Muscle of leg (tissue), 11 donors: ENCODE results near the gene FIGLA. TPM values are rescaled to one million over a fixed set of nuclear protein-coding genes. Genes with fewer than 3 reads are reported as not detected.
A peak's percentile ranks its signal among the peaks of the same experiment; 100 is the strongest.

Experiments
- DNase-seq: peaks from one replicate; pipeline ENCODE4 v3.0.0; 2013
- H3K27ac ChIP-seq: one replicate; pipeline ENCODE4 v1.5.1; 2013; ENCODE audit warnings: mild to moderate bottlenecking, low read length, control low read depth
- H3K27me3 ChIP-seq: one replicate; pipeline ENCODE4 v1.6.1; 2013; ENCODE audit warnings: low read length; ENCODE audit not compliant: control insufficient read depth, insufficient read depth
- H3K36me3 ChIP-seq: one replicate; pipeline ENCODE4 v1.6.1; 2013; ENCODE audit warnings: low read length; ENCODE audit not compliant: control insufficient read depth, insufficient read depth
- H3K4me1 ChIP-seq: one replicate; pipeline ENCODE4 v1.6.1; 2013; ENCODE audit warnings: low read length; ENCODE audit not compliant: control insufficient read depth, insufficient read depth
- H3K4me3 ChIP-seq: one replicate; pipeline ENCODE4 v1.5.1; 2013; ENCODE audit warnings: low read length, control low read depth
- H3K9me3 ChIP-seq: replicated peaks from 2 replicates; pipeline ENCODE4 v1.6.1; 2013; ENCODE audit warnings: low read depth, low read length; ENCODE audit not compliant: control insufficient read depth
- WGBS: methylation state at CpG from one replicate; pipeline ENCODE4 v1.1.5; 2013; ENCODE audit warnings: missing lambda C conversion rate; ENCODE audit not compliant: insufficient coverage; 5-methylcytosine and 5-hydroxymethylcytosine counted together
- polyA plus RNA-seq, 8 donors: library from polyadenylated mRNA; unstranded; fragments of 120-200 nt; gene quantifications; one replicate each; pipeline versions ENCODE4 v1.2.1 to v1.2.3, GENCODE V29; 2013; ENCODE audit warnings: inconsistent platforms in 1 of 8, low replicate concordance in 1 of 8; ENCODE audit not compliant: insufficient read length in 8 of 8, insufficient read depth in 1 of 8
- total RNA-seq: library from RNA; stranded (reverse); fragments of 120-200 nt; gene quantifications from one replicate; pipeline ENCODE4 v1.2.4, GENCODE V29; 2013

The FIGLA gene
- total and polyA plus RNA-seq, 9 donors: not detected

DNA sequence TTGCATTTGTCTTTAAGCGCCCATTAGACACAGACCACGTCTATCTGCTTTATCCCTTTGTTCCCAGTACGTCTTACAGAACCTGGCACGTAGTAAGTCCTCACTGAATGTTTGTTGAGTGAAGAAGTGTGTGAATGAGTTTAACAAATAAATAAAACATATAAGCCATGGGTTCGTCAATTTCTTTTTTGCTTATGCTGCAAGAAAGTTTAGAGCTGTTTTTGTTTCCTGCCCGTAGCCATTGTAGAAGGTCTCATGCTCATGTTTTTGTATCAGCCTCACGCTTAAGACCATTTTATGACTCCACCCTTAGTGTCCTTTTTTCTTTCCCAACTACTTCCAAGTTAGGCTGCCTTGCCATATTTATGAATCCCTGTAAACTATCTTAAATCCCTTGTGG, 24.9 kb downstream of the FIGLA start:
- peaks cover 12% of the 10 kb centered on the region for H3K4me1 ChIP-seq
- no peaks in the 10 kb centered on the region for H3K9me3 ChIP-seq
- H3K4me3 ChIP-seq: no peak overlapping the region
- H3K36me3 ChIP-seq: no peaks in the 10 kb centered on the region
- no peak overlapping the region for H3K27ac ChIP-seq
- DNase-seq: no peak
- no CpG with 5 or more reads among the region's 7 CpGs for WGBS
- peaks cover 44% of the 10 kb centered on the region for H3K27me3 ChIP-seq

DNA sequence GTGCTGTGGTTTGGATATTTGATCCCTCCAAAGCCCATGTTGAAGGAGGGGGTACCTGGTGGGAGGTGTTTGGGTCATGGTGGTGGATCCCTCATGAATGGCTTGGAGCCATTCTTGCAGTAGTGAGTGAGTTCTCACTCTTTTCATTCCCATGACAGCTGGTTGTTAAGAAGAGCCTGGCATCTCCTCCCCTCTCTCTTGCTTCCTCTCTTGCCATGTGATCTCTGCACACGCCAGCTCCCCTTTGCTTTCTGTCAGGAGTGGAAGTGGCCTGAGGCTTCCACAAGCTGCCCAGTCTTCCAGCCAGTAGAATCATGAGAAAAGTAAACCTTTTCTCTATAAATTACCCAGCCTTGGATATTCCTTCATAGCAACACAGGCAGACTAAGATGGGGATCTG, 31.0 kb downstream of the FIGLA start:
- H3K27ac ChIP-seq: no peak overlapping the region
- 57% methylated on average over 1 of the region's 1 CpG for WGBS
- H3K4me3 ChIP-seq: no peak overlapping the region
- H3K4me1 ChIP-seq: no peaks in the 10 kb centered on the region
- H3K36me3 ChIP-seq: no peaks in the 10 kb centered on the region
- DNase-seq: no peak
- no peaks in the 10 kb centered on the region for H3K9me3 ChIP-seq
- H3K27me3 ChIP-seq: peaks cover 8% of the 10 kb centered on the region

DNA sequence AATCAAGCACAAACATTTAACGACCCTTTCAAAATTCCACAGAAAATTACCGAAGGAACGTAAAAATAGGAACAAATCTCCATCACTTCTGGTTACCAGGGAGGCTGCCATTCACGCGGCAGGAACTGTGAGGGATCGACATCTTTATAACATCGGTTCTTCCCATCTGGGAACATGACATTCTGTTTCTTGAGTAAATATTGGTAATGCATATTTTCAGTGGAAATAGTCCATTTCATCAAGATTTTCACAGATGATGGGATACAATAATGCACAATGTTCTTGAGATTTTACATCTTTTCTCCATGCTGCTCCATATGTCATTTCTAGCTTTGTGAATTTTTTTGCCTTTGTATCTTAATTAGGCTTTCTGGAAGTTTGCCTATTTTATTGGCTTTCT, 32.5 kb downstream of the FIGLA start:
- no peaks in the 10 kb centered on the region for H3K4me1 ChIP-seq
- no peak for DNase-seq
- H3K9me3 ChIP-seq: no peaks in the 10 kb centered on the region
- H3K27ac ChIP-seq: no peak overlapping the region
- 80% methylated on average over 1 of the region's 7 CpGs for WGBS
- H3K27me3 ChIP-seq: peaks cover 9% of the 10 kb centered on the region
- no peak overlapping the region for H3K4me3 ChIP-seq
- H3K36me3 ChIP-seq: no peaks in the 10 kb centered on the region

DNA sequence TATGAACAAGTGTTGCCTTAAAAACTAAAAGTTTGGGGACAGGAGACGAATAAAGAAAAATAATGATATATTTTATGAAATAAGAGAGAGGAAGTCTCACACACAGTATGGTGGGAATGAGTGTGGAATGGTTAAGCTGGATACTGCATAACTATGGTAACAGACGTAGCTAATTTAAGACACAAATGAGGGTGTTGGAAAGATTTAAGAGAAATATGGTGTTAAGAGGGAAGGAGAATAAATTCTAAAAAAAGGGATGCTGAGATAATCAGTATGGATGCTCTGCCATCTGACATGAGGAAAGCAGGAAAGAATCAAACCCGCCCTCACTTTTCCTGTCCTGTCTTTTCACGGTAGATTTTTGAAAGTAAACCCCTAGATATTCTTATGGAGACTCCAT, 33.1 kb downstream of the FIGLA start:
- 83% methylated on average over 2 of the region's 4 CpGs for WGBS
- H3K27ac ChIP-seq: no peak overlapping the region
- no peaks in the 10 kb centered on the region for H3K4me1 ChIP-seq
- DNase-seq: no peak
- peaks cover 9% of the 10 kb centered on the region for H3K27me3 ChIP-seq
- no peaks in the 10 kb centered on the region for H3K9me3 ChIP-seq
- H3K4me3 ChIP-seq: no peak overlapping the region
- H3K36me3 ChIP-seq: no peaks in the 10 kb centered on the region

DNA sequence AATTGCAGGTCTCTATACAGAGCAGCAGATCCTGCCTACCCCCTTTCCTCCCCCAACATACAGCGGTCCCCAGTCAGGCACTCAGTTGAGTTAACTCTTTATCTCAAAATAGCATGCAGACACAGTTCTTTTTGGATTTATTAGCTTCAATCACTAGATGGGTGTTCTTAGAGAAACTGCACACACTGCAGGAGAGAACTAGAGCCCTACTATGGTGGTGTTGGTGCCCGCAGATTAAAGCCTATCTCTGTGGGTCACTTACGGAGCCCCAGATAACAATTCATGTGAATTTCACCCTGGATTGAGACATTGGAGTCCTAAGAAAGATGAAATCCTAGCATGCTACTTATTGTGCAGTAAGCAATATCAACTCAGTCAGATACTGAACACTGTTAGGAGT, 34.3 kb downstream of the FIGLA start:
- Histone ChIP-seq H3K4me3 (no peak overlapping the region), H3K4me1 (no peaks in the 10 kb centered on the region), H3K27ac (no peak overlapping the region), H3K36me3 (no peaks in the 10 kb centered on the region), H3K27me3 (peaks cover 9% of the 10 kb centered on the region), H3K9me3 (no peaks in the 10 kb centered on the region)
- 60% methylated on average over 2 of the region's 3 CpGs for WGBS
- no peak for DNase-seq

DNA sequence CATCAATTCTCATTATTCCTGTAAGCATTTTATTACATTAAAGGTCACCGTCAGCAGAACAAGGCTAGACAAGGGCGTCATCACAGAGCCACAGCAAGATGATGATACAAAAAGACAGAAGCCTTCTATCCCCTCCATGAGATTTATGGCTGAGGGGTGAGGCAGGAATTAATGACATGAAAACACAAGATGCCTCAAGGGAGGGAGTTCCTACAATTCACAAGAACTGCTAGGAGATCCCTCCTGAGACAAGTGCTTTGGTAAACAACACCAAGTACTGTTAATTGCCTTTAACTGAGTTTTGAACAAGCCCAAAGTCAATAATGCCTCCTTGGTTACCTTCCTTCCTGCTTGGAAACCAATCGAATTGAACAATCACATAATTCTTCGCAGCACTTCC, 36.5 kb downstream of the FIGLA start:
- 68% methylated on average over 2 of the region's 4 CpGs for WGBS
- DNase-seq: no peak
- Histone ChIP-seq H3K27me3 (peaks cover 11% of the 10 kb centered on the region), H3K27ac (no peak overlapping the region), H3K4me1 (no peaks in the 10 kb centered on the region), H3K9me3 (no peaks in the 10 kb centered on the region), H3K36me3 (no peaks in the 10 kb centered on the region), H3K4me3 (no peak overlapping the region)

DNA sequence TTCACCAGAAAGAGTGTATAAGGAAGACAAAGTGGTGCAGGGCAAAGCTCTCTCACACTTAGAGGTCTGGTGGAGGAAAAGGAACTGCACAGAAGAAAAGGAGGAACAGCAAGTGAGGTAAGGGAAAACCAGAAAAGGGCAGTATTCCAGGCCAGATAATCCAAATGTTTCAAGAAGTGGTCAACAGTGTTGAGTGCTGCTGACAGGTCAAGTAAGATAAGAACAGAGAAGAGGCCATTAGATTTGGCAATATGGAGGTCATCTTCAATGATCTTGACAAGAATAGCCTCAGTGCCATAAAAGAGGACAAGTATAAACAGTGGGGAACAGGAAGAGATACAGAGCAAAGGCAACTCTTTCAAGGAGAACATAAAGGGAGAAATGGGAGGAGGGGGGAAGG, 37.4 kb downstream of the FIGLA start:
- Histone ChIP-seq H3K4me1 (no peaks in the 10 kb centered on the region), H3K27me3 (peaks cover 11% of the 10 kb centered on the region), H3K27ac (no peak overlapping the region), H3K9me3 (no peaks in the 10 kb centered on the region), H3K4me3 (no peak overlapping the region), H3K36me3 (no peaks in the 10 kb centered on the region)
- no peak for DNase-seq

DNA sequence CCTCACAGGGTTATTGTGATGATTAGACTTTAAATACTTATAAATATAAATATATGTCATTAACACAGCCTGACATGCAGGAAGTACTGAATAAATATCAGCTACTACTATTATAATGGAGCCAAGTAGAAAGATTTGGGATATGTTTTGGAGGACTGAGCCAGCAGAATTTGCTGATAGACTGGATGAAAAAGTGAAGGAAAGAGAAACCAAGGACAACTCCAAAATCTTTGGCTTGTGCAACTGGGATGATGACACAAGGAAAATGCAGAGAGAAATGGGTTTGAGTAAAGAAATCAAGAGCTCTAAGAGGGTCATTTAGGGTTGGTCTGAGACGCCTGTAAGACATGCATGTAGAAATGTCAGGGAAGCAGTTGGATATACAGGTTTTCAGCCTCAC, 38.0 kb downstream of the FIGLA start:
- peak; percentile 12 for DNase-seq
- Histone ChIP-seq H3K27me3 (peaks cover 11% of the 10 kb centered on the region), H3K36me3 (no peaks in the 10 kb centered on the region), H3K4me1 (no peaks in the 10 kb centered on the region), H3K9me3 (no peaks in the 10 kb centered on the region), H3K27ac (no peak overlapping the region), H3K4me3 (no peak overlapping the region)
- 88% methylated on average over 1 of the region's 1 CpG for WGBS

DNA sequence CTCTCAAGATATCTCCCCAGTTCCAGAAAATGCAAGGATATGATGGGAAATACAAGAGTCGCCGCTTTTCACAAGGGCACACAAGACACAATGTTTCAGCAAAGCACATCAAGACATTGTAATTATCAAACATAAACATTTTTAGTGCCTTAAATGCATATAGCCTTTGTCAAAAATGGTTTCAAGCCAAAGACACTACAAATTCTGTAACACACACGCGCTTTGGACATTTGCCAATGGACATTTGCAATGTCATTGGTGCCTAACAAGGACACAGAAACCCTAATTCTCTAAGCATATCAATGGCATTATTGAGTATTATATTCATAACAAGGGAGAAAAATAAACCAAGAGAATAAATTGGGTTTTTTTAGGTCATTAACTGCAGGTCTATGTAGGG, 38.6 kb downstream of the FIGLA start:
- Histone ChIP-seq H3K36me3 (no peaks in the 10 kb centered on the region), H3K4me1 (no peaks in the 10 kb centered on the region), H3K27me3 (peaks cover 11% of the 10 kb centered on the region), H3K4me3 (no peak overlapping the region), H3K9me3 (no peaks in the 10 kb centered on the region), H3K27ac (no peak overlapping the region)
- no peak for DNase-seq
- WGBS: no CpG with 5 or more reads among the region's 4 CpGs

DNA sequence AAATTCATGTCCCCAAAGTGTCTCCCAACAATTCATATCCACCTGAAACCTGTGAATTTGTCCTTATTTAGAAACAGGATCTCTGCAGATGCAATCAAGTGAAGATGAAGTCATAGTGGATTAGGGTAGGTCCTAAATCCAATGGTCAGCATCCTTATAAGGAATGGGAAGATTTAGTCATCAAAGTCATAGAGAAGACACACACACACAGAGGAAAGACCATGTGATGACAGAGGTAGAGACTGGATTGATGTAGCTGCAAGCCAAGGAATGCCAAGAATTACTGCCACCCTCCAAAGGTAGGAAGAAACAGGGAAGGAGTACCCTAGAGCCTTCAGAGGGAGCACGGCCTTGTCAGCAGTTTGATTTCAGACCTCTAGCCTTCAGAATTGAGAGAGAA, 40.1 kb downstream of the FIGLA start:
- no peaks in the 10 kb centered on the region for H3K36me3 ChIP-seq
- H3K4me3 ChIP-seq: no peak overlapping the region
- H3K4me1 ChIP-seq: peaks cover 4% of the 10 kb centered on the region
- DNase-seq: no peak
- H3K27me3 ChIP-seq: peaks cover 11% of the 10 kb centered on the region
- H3K9me3 ChIP-seq: no peaks in the 10 kb centered on the region
- WGBS: no CpG with 5 or more reads among the region's 1 CpG
- no peak overlapping the region for H3K27ac ChIP-seq

DNA sequence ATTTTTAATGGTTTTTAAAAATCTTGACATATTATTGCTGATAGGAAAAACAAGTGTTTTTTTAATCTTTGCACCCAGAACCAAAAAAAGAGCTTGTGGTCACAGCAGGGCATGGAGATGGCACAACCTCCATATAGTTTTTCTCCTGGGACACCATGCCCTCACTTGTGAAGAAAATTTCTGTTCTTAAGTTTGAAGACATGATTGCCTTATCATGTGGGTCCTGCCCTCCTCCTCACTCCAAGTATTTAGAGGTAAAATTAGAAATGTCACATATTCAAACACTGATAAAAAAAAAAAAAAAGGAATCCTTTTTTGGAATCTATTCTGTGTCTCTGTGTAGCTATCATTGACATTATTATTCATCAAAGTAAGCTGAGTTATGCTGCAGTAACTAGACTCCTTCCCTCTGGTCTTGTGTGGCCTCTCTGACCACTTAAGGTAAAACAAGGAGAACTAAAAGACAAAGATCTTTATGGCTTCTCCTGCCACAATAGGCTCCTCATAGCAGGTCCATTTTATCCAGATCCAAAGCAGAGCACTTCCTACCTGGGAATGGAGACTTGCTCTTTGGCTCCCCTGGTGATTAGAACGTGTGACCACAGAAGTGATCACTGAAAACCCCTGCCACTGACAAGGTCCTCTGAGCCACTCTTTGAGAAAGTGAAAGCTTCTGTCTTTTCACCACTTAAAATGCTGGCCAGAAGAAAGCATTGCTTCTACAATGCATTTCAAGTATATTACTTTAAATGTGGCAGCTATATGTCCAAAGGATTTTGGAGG, 42.2 kb downstream of the FIGLA start:
- Histone ChIP-seq H3K4me3 (no peak overlapping the region), H3K27me3 (peaks cover 2% of the 10 kb centered on the region), H3K4me1 (peaks cover 4% of the 10 kb centered on the region), H3K36me3 (no peaks in the 10 kb centered on the region), H3K9me3 (no peaks in the 10 kb centered on the region), H3K27ac (no peak overlapping the region)
- DNase-seq: no peak
- 40% methylated on average over 1 of the region's 1 CpG for WGBS
